H1 (cell line): ENCODE data around the gene CMSS1. TPM values are rescaled to one million over a fixed set of nuclear protein-coding genes. Genes with fewer than 3 reads are reported as not detected.

Source experiments
- CTCF ChIA-PET: fragments of 300-600 bp; sonication (Branson Sonifier 250); formaldehyde crosslinking; loops from one replicate; lab custom pipeline; 2021; ENCODE audit not compliant: partially characterized antibody; lab: Charles Lee
- POLR2A ChIA-PET: fragments of 300-600 bp; sonication (Branson Sonifier 250); formaldehyde crosslinking; loops from one replicate; lab custom pipeline; 2021; ENCODE audit warnings: inconsistent platforms; ENCODE audit not compliant: partially characterized antibody; lab: Charles Lee
- DNase-seq, 2 experiments: peaks; one replicate each; pipeline versions ENCODE4 v3.0.0 to v3.0.0-alpha.2; 2010 to 2022; ENCODE audit warnings: low spot score in 2 of 2, low read depth in 1 of 2, mixed read lengths in 1 of 2
- FAIRE-seq: peaks from 2 replicates; lab custom pipeline; 2011; peaks lifted over from hg19 to GRCh38; lab: Jason Lieb, UNC
- H2AFZ ChIP-seq: 2 replicates; pipeline ENCODE4 v1.8.1; 2012; ENCODE audit warnings: low read length, inconsistent platforms
- H2AK5ac ChIP-seq: 2 replicates; pipeline ENCODE4 v1.6.1; 2013; ENCODE audit warnings: low read depth, low read length
- H2BK120ac ChIP-seq: replicated peaks from 2 replicates; pipeline ENCODE3; 2013; ENCODE audit warnings: low read depth, low read length, inconsistent platforms
- H2BK12ac ChIP-seq: 2 replicates; pipeline ENCODE4 v1.6.1; 2013; ENCODE audit warnings: low read depth, low read length
- H2BK15ac ChIP-seq: 2 replicates; pipeline ENCODE4 v1.6.1; 2013; ENCODE audit warnings: low read length
- H2BK20ac ChIP-seq: 2 replicates; pipeline ENCODE4 v1.6.1; 2013; ENCODE audit warnings: low read length
- H2BK5ac ChIP-seq: 2 replicates; pipeline ENCODE4 v1.6.1; 2013; ENCODE audit warnings: low read depth, low read length
- H3K14ac ChIP-seq: 2 replicates; pipeline ENCODE4 v1.6.1; 2013; ENCODE audit warnings: inconsistent platforms; ENCODE audit not compliant: insufficient read length
- H3K18ac ChIP-seq: 2 replicates; pipeline ENCODE4 v1.6.1; 2013; ENCODE audit warnings: low read length; ENCODE audit errors: extremely low read depth
- H3K23ac ChIP-seq: 2 replicates; pipeline ENCODE4 v1.6.1; 2013; ENCODE audit warnings: inconsistent platforms; ENCODE audit not compliant: insufficient read length
- H3K23me2 ChIP-seq: 2 replicates; pipeline ENCODE4 v1.6.1; 2013; ENCODE audit warnings: low read depth, low read length
- H3K27ac ChIP-seq: 2 replicates; pipeline ENCODE4 v1.6.1; 2011; ENCODE audit warnings: low read depth, low read length, inconsistent platforms
- H3K27me3 ChIP-seq, 4 experiments: replicated peaks in 1 of 4; 1 replicate in 1 of 4; 2 replicates in 3 of 4; pipeline versions ENCODE4 v1.6.1 to v1.8.1; 2011 to 2013; ENCODE audit warnings: low read length in 3 of 4, mild to moderate bottlenecking in 3 of 4, inconsistent platforms in 2 of 4, mixed read lengths in 2 of 4, moderate library complexity in 1 of 4; ENCODE audit not compliant: control insufficient read depth in 3 of 4, insufficient read depth in 3 of 4; ENCODE audit errors: extremely low read depth in 1 of 4
- H3K36me3 ChIP-seq, 4 experiments: 2 replicates each; pipeline versions ENCODE4 v1.6.1 to v1.8.1; 2011 to 2013; ENCODE audit warnings: mild to moderate bottlenecking in 4 of 4, low read length in 3 of 4, moderate library complexity in 2 of 4, control low read depth in 1 of 4, inconsistent platforms in 1 of 4; ENCODE audit not compliant: insufficient read depth in 4 of 4, control insufficient read depth in 2 of 4
- H3K4ac ChIP-seq: replicated peaks from 2 replicates; pipeline ENCODE3; 2013; ENCODE audit warnings: low read length, low read depth, mixed read lengths, inconsistent platforms; ENCODE audit not compliant: insufficient read length
- H3K4me1 ChIP-seq, 4 experiments: replicated peaks in 1 of 4; 1 replicate in 1 of 4; 2 replicates in 3 of 4; pipeline versions ENCODE4 v1.6.1 to v1.8.1; 2011 to 2013; ENCODE audit warnings: low read length in 3 of 4, inconsistent platforms in 2 of 4, mixed read lengths in 1 of 4; ENCODE audit not compliant: insufficient read depth in 4 of 4, control insufficient read depth in 3 of 4
- H3K4me2 ChIP-seq, 2 experiments: 2 replicates each; pipeline versions ENCODE4 v1.6.1 to v1.8.1; 2011 to 2013; ENCODE audit warnings: low read depth in 2 of 2, low read length in 2 of 2, control low read depth in 1 of 2, inconsistent platforms in 1 of 2, mild to moderate bottlenecking in 1 of 2; ENCODE audit not compliant: insufficient read depth in 1 of 2
- H3K4me3 ChIP-seq, 4 experiments: fragments of 200-600, 300-600 bp in 1 of 4; sonication (generic), shearing (Covaris generic), sonication (Bioruptor Twin) in 1 of 4; 2 replicates each; pipeline versions ENCODE4 v1.5.1 to v1.8.1; 2011 to 2016; ENCODE audit warnings: low read length in 4 of 4, low read depth in 3 of 4, control low read depth in 2 of 4, inconsistent platforms in 2 of 4, mild to moderate bottlenecking in 2 of 4, mixed read lengths in 1 of 4, moderate library complexity in 1 of 4; ENCODE audit not compliant: insufficient read depth in 2 of 4; ENCODE audit errors: extremely low read depth in 1 of 4
- H3K56ac ChIP-seq: replicated peaks from 2 replicates; pipeline ENCODE3; 2013; ENCODE audit warnings: low read depth, mild to moderate bottlenecking, mixed read lengths, low read length, inconsistent platforms; ENCODE audit not compliant: insufficient read length
- H3K79me1 ChIP-seq: 2 replicates; pipeline ENCODE4 v1.6.1; 2013; ENCODE audit warnings: low read depth, low read length, control low read depth
- H3K79me2 ChIP-seq, 2 experiments: 2 replicates each; pipeline versions ENCODE4 v1.6.1 to v1.8.1; 2012 to 2013; ENCODE audit warnings: low read length in 2 of 2, mild to moderate bottlenecking in 2 of 2, inconsistent platforms in 1 of 2; ENCODE audit not compliant: insufficient read depth in 2 of 2, control insufficient read depth in 1 of 2
- H3K9ac ChIP-seq, 4 experiments: replicated peaks in 1 of 4; 1 replicate in 1 of 4; 2 replicates in 3 of 4; pipeline versions ENCODE4 v1.6.1 to v1.8.1; 2011 to 2013; ENCODE audit warnings: low read depth in 3 of 4, low read length in 3 of 4, control low read depth in 2 of 4, mild to moderate bottlenecking in 2 of 4, moderate library complexity in 2 of 4, inconsistent platforms in 1 of 4; ENCODE audit errors: extremely low read depth in 1 of 4
- H3K9me3 ChIP-seq, 2 experiments: 2 replicates each; pipeline versions ENCODE4 v1.6.1 to v1.8.1; 2012 to 2013; ENCODE audit warnings: mild to moderate bottlenecking in 2 of 2, moderate library complexity in 2 of 2, control low read depth in 1 of 2, inconsistent platforms in 1 of 2, low read depth in 1 of 2, low read length in 1 of 2, mixed read lengths in 1 of 2; ENCODE audit not compliant: insufficient read depth in 2 of 2
- H4K20me1 ChIP-seq, 2 experiments: replicated peaks in 1 of 2; 2 replicates each; pipeline versions ENCODE3 to v1.8.1; 2011 to 2013; ENCODE audit warnings: inconsistent platforms in 2 of 2, low read length in 2 of 2, mild to moderate bottlenecking in 1 of 2; ENCODE audit not compliant: insufficient read depth in 2 of 2, control insufficient read depth in 1 of 2
- H4K5ac ChIP-seq: 2 replicates; pipeline ENCODE4 v1.6.1; 2013; ENCODE audit warnings: low read length, low read depth, mixed read lengths, inconsistent platforms; ENCODE audit not compliant: insufficient read length
- H4K8ac ChIP-seq: 2 replicates; pipeline ENCODE4 v1.8.0; 2013; ENCODE audit warnings: mild to moderate bottlenecking, moderate library complexity, low read length, inconsistent platforms; ENCODE audit not compliant: insufficient read depth; ENCODE audit errors: extremely low read depth
- H4K91ac ChIP-seq: replicated peaks from 2 replicates; pipeline ENCODE3; 2013; ENCODE audit warnings: low read length, mixed read lengths, inconsistent platforms; ENCODE audit not compliant: insufficient read length
- GABPA ChIP-seq: IDR thresholded peaks from 2 replicates; pipeline ENCODE4 v1.6.1; 2011; ENCODE audit warnings: mild to moderate bottlenecking, low read length, moderate library complexity, borderline replicate concordance; ENCODE audit not compliant: insufficient read depth
- HDAC2 ChIP-seq, 2 experiments: fragments of 300-600 bp in 1 of 2; sonication (generic) in 1 of 2; IDR thresholded peaks; 2 replicates each; pipeline ENCODE4 v1.6.1; 2011 to 2012; ENCODE audit warnings: low read depth in 2 of 2, low read length in 2 of 2, mild to moderate bottlenecking in 2 of 2, moderate library complexity in 2 of 2, borderline replicate concordance in 1 of 2, inconsistent platforms in 1 of 2
- HDAC6 ChIP-seq: IDR thresholded peaks from one replicate; pipeline ENCODE4 v1.7.1; 2012; ENCODE audit warnings: low read depth, mild to moderate bottlenecking, inconsistent platforms, low read length, moderate library complexity
- JUND ChIP-seq: IDR thresholded peaks from 2 replicates; pipeline ENCODE4 v1.6.1; 2011; ENCODE audit warnings: mild to moderate bottlenecking, improper control_type of control experiment, low read length
- RBBP5 ChIP-seq: IDR thresholded peaks from 2 replicates; pipeline ENCODE4 v1.7.1; 2012; ENCODE audit warnings: low read depth, mild to moderate bottlenecking, inconsistent platforms, low read length, moderate library complexity, borderline replicate concordance
- SRF ChIP-seq: IDR thresholded peaks from 2 replicates; pipeline ENCODE4 v1.6.1; 2011; ENCODE audit warnings: mild to moderate bottlenecking, low read depth, low read length, moderate library complexity
- TAF1 ChIP-seq: IDR thresholded peaks from 2 replicates; pipeline ENCODE4 v1.6.1; 2011; ENCODE audit warnings: mild to moderate bottlenecking, low read depth, low read length
- WGBS, 2 experiments: shearing (Covaris generic) in 1 of 2; methylation state at CpG; one replicate each; pipeline versions ENCODE4 v1.1.6 to v1.1.7; 2013 to 2015; ENCODE audit warnings: low lambda C conversion rate in 2 of 2, mixed read lengths in 2 of 2, inconsistent platforms in 1 of 2, low coverage in 1 of 2, missing lambda C conversion rate in 1 of 2; ENCODE audit not compliant: insufficient replicate concordance in 2 of 2, insufficient coverage in 1 of 2, insufficient read length in 1 of 2; ENCODE audit errors: extremely low coverage in 1 of 2, missing lambda C conversion rate in 1 of 2; 5-methylcytosine and 5-hydroxymethylcytosine counted together
- polyA plus RNA-seq, 7 experiments: library from polyadenylated mRNA; depleted of rRNA in 3 of 7; stranded (reverse) in 5 of 7; unstranded in 2 of 7; fragments of >200 nt in 5 of 7; fragments of 200-250 nt in 2 of 7; gene quantifications; 1 replicate in 5 of 7; 2 replicates in 1 of 7; 4 replicates in 1 of 7; pipeline versions ENCODE4 v1.2.1 to v1.2.3, GENCODE V29; 2011 to 2013; ENCODE audit warnings: missing spikeins in 2 of 7, mixed read lengths in 2 of 7
- total RNA-seq: library from RNA; stranded (reverse); fragmentation: NEBNext Ultra II Directional; extraction: Animal tissue kit (Norgen Biotek cat#: 25700); gene quantifications from 2 replicates; pipeline ENCODE4 v1.2.1, GENCODE V29; 2021

CMSS1 gene
- total and polyA plus RNA-seq, 2 of the 8 experiments (the other 6 are each of a cell fraction or from before 2014, with no cell fraction given): 15.2 to 75.1 TPM

GRCh38 chr3:99885085-99885484 lies 67.4 kb downstream of the CMSS1 start:
- H3K9ac ChIP-seq: no peak overlapping the region
- H3K4me3 ChIP-seq: no peak overlapping the region
- no peak overlapping the region for H2BK5ac ChIP-seq
- H3K4me2 ChIP-seq: no peak overlapping the region
- no peaks in the 10 kb centered on the region for H3K36me3 ChIP-seq
- H2BK20ac ChIP-seq: no peak overlapping the region
- no peak overlapping the region for H3K18ac ChIP-seq
- no peak overlapping the region for H4K8ac ChIP-seq
- no peak for FAIRE-seq
- H4K91ac ChIP-seq: no peak overlapping the region
- no peaks in the 10 kb centered on the region for H3K9me3 ChIP-seq
- ChIA-PET CTCF (interaction anchor here (1.0 kb wide), 1 partner anchor 10 kb away, joined by 3 read pairs; no protein-coding TSS in a partner anchor), POLR2A (no interaction called here)
- no peak for DNase-seq
- no peak overlapping the region for H2BK15ac ChIP-seq
- H3K27ac ChIP-seq: no peak overlapping the region
- 90% methylated on average over 1 of the region's 1 CpG; no CpG with 5 or more reads in 1 of the 2 experiments for WGBS, 2 experiments
- no peaks in the 10 kb centered on the region for H3K79me1 ChIP-seq
- no peak overlapping the region for H2AK5ac ChIP-seq
- no peaks in the 10 kb centered on the region for H3K79me2 ChIP-seq
- no peaks in the 10 kb centered on the region for H3K4me1 ChIP-seq
- no peaks in the 10 kb centered on the region for H3K23me2 ChIP-seq
- no peaks in the 10 kb centered on the region for H4K20me1 ChIP-seq
- H3K23ac ChIP-seq: no peak overlapping the region
- no peak overlapping the region for H2BK12ac ChIP-seq
- no peak for TF ChIP-seq SRF
- TF ChIP-seq TAF1: no peak
- no peak for TF ChIP-seq JUND
- no peak for TF ChIP-seq HDAC6
- no peak for TF ChIP-seq HDAC2 (IDR thresholded peaks at IDR 0.05; ENCODE audit: borderline replicate concordance in 1 of 2, low read depth in 2 of 2, low read length in 2 of 2)
- no peak for TF ChIP-seq RBBP5
- no peak for TF ChIP-seq GABPA
- TF ChIP-seq, all 59 proteins: peak for 0
- Histone ChIP-seq H4K5ac (no peak overlapping the region), H3K4ac (no peak overlapping the region), H2AFZ (no peak overlapping the region), H3K14ac (no peak overlapping the region), H3K27me3 (no peaks in the 10 kb centered on the region), H2BK120ac (no peak overlapping the region), H3K56ac (no peak overlapping the region)
